ENCODE results near the gene AP1S1. TPM values are rescaled to one million over a fixed set of nuclear protein-coding genes. Genes with fewer than 3 reads are reported as not detected.

AP1S1 gene
- total and polyA plus RNA-seq, 2 of the 13 experiments (the other 11 are each of a cell fraction or from before 2014, with no cell fraction given): 57.5 to 68.1 TPM

GRCh38 chr7:101165075-101165957, 11.0 kb downstream of the AP1S1 start, which contains the start of gene VGF (continued):
- TF ChIP-seq RERE (CRISPR knock-in tag; IDR thresholded peaks at IDR 0.05; ENCODE audit: low read depth): peak; percentile 50
- TF ChIP-seq DMAP1 (CRISPR knock-in tag; IDR thresholded peaks at IDR 0.05): peak; percentile 62; the same call in 1 of the 2 replicates
- peak; percentile 90; the same call in 1 of the 2 replicates for TF ChIP-seq NRL (CRISPR knock-in tag; IDR thresholded peaks at IDR 0.05; ENCODE audit: borderline replicate concordance)
- peak; percentile 92 for TF ChIP-seq SNAPC2 (CRISPR knock-in tag; IDR thresholded peaks at IDR 0.05)
- TF ChIP-seq PLSCR1 (CRISPR knock-in tag; IDR thresholded peaks at IDR 0.05; ENCODE audit: borderline replicate concordance): peak; percentile 98; the same call in 1 of the 2 replicates
- no peak for TF ChIP-seq ZSCAN29 (CRISPR knock-in tag; conservative IDR thresholded peaks at IDR 0.05)
- peak; percentile 95 for TF ChIP-seq TEAD2 (CRISPR knock-in tag; IDR thresholded peaks at IDR 0.05)
- TF ChIP-seq NR2F1 (CRISPR knock-in tag; IDR thresholded peaks at IDR 0.05): peak; percentile 8 to 43; a peak in 1 of 4 replicates
- peak; percentile 66 for TF ChIP-seq NFYB (CRISPR knock-in tag; IDR thresholded peaks at IDR 0.05)
- peak; percentile 97 for TF ChIP-seq MYPOP (CRISPR knock-in tag; IDR thresholded peaks at IDR 0.05)
- TF ChIP-seq ZNF841 (CRISPR knock-in tag; IDR thresholded peaks at IDR 0.05; ENCODE audit: borderline replicate concordance): peak; percentile 78; the same call in 1 of the 2 replicates
- TF ChIP-seq GLMP (CRISPR knock-in tag; IDR thresholded peaks at IDR 0.05; ENCODE audit: borderline replicate concordance): peak; percentile 92; the same call in 1 of the 2 replicates
- TF ChIP-seq YY1 (IDR thresholded peaks at IDR 0.05; ENCODE audit: insufficient read depth, insufficient replicate concordance, low read depth, low read length): no peak
- TF ChIP-seq ZNF235 (CRISPR knock-in tag; IDR thresholded peaks at IDR 0.05; ENCODE audit: borderline replicate concordance): peak; percentile 100
- peak; percentile 97 for TF ChIP-seq ZBTB26 (CRISPR knock-in tag; IDR thresholded peaks at IDR 0.05; ENCODE audit: borderline replicate concordance)
- TF ChIP-seq ZNF143 (CRISPR knock-in tag; IDR thresholded peaks at IDR 0.05): peak; percentile 64

Data from HepG2 (cell line).